GM23338 (cell line): Measurements from ENCODE around the gene GRIP2. TPM values are rescaled to one million over a fixed set of nuclear protein-coding genes. Genes with fewer than 3 reads are reported as not detected.

Experiments
- ATAC-seq: fragments of 200-7000 bp; cut with Tn5 transposase; 3 replicates; pipeline ENCODE4 v1.9.1; 2020
- DNase-seq: peaks from one replicate; pipeline ENCODE4 v3.0.0-alpha.2; 2015; ENCODE audit warnings: low spot score
- H2AFZ ChIP-seq: fragments of 200-600 bp; sonication (generic); 2 replicates; pipeline ENCODE4 v1.8.0; 2016; ENCODE audit warnings: antibody characterized with exemption, mild to moderate bottlenecking, moderate library complexity
- H3F3A ChIP-seq: fragments of 200-600 bp; sonication (generic); replicated peaks from 2 replicates; pipeline ENCODE4 v1.8.0; 2017; ENCODE audit warnings: antibody characterized with exemption, mixed run types, low read depth
- H3K27ac ChIP-seq: fragments of 200-600 bp; sonication (generic); 2 replicates; pipeline ENCODE4 v1.6.1; 2016; ENCODE audit warnings: low read depth
- H3K27me3 ChIP-seq: fragments of 200-600 bp; sonication (generic); 2 replicates; pipeline ENCODE4 v1.8.0; 2016; ENCODE audit warnings: mild to moderate bottlenecking, mixed run types, moderate library complexity; ENCODE audit not compliant: insufficient read depth
- H3K36me3 ChIP-seq: fragments of 200-600 bp; sonication (generic); 2 replicates; pipeline ENCODE4 v1.8.0; 2016; ENCODE audit warnings: mild to moderate bottlenecking; ENCODE audit not compliant: insufficient read depth
- H3K4me1 ChIP-seq: fragments of 200-600 bp; sonication (generic); 2 replicates; pipeline ENCODE4 v1.8.0; 2016; ENCODE audit warnings: mild to moderate bottlenecking, moderate library complexity; ENCODE audit not compliant: insufficient read depth
- H3K4me2 ChIP-seq: fragments of 200-600 bp; sonication (generic); 2 replicates; pipeline ENCODE4 v1.7.1; 2017; ENCODE audit warnings: mixed run types
- H3K4me3 ChIP-seq: fragments of 200-600 bp; sonication (generic); 2 replicates; pipeline ENCODE4 v1.6.1; 2016; ENCODE audit warnings: mixed run types
- H3K79me2 ChIP-seq: fragments of 200-600 bp; sonication (generic); replicated peaks from 2 replicates; pipeline ENCODE4 v1.8.0; 2017; ENCODE audit warnings: mild to moderate bottlenecking; ENCODE audit not compliant: insufficient read depth
- H3K9me2 ChIP-seq: fragments of 200-600 bp; sonication (generic); 2 replicates; pipeline ENCODE4 v1.8.0; 2017; ENCODE audit not compliant: insufficient read depth
- H4K20me1 ChIP-seq: fragments of 200-600 bp; sonication (generic); replicated peaks from 2 replicates; pipeline ENCODE4 v1.8.0; 2017; ENCODE audit warnings: mild to moderate bottlenecking; ENCODE audit not compliant: insufficient read depth
- H3K27ac Mint-ChIP-seq: 2 replicates; pipeline ENCODE4 v1.8.0; 2020; ENCODE audit warnings: inconsistent platforms, mild to moderate bottlenecking, moderate library complexity, mixed read lengths
- H3K27me3 Mint-ChIP-seq: 3 replicates; pipeline ENCODE4 v1.8.0; 2022; ENCODE audit warnings: low read depth, mild to moderate bottlenecking, moderate library complexity, mixed read lengths, inconsistent platforms; ENCODE audit not compliant: insufficient read depth, poor library complexity
- H3K36me3 Mint-ChIP-seq: 3 replicates; pipeline ENCODE4 v1.8.0; 2021; ENCODE audit warnings: low read depth, mild to moderate bottlenecking, inconsistent platforms, moderate library complexity, mixed read lengths
- H3K4me1 Mint-ChIP-seq: 3 replicates; pipeline ENCODE4 v1.8.0; 2020; ENCODE audit warnings: mild to moderate bottlenecking, inconsistent platforms, mixed read lengths
- H3K4me3 Mint-ChIP-seq: 3 replicates; pipeline ENCODE4 v1.8.0; 2021; ENCODE audit warnings: moderate library complexity, mild to moderate bottlenecking, inconsistent platforms, mixed read lengths
- H3K9me3 Mint-ChIP-seq: 3 replicates; pipeline ENCODE4 v1.8.0; 2020; ENCODE audit warnings: moderate library complexity, mild to moderate bottlenecking, inconsistent platforms, mixed read lengths
- CREB1 ChIP-seq: fragments of 250-450 bp; sonication (Bioruptor Pico); IDR thresholded peaks from 2 replicates; pipeline ENCODE4 v1.5.0; 2020; ENCODE audit warnings: low read depth, mild to moderate bottlenecking, moderate library complexity
- EZH2 ChIP-seq: fragments of 200-600 bp; sonication (generic); IDR thresholded peaks from one replicate; pipeline ENCODE4 v1.8.0; 2017; ENCODE audit warnings: antibody characterized with exemption, mild to moderate bottlenecking, low read depth; ENCODE audit not compliant: unreplicated experiment
- JUNB ChIP-seq: IDR thresholded peaks from one replicate; pipeline ENCODE4 v1.6.1; 2016; ENCODE audit warnings: antibody characterized with exemption; ENCODE audit not compliant: unreplicated experiment
- NANOG ChIP-seq: IDR thresholded peaks from 2 replicates; pipeline ENCODE4 v1.6.1; 2016; ENCODE audit warnings: antibody characterized with exemption, borderline replicate concordance
- REST ChIP-seq: IDR thresholded peaks from one replicate; pipeline ENCODE4 v1.6.1; 2018; ENCODE audit warnings: antibody characterized with exemption; ENCODE audit not compliant: unreplicated experiment
- ZNF331 ChIP-seq: fragments of 250-450 bp; sonication (Bioruptor Pico); IDR thresholded peaks from 2 replicates; pipeline ENCODE4 v1.5.0; 2020; ENCODE audit warnings: low read depth, mild to moderate bottlenecking, moderate library complexity
- polyA plus RNA-seq: library from polyadenylated mRNA; unstranded; fragments of >200 nt; fragmentation: Nextera tagmentation; extraction: Ambion mirVana; gene quantifications from 2 replicates; pipeline ENCODE4 v1.2.1, GENCODE V29; 2016
- total RNA-seq: library from RNA; depleted of rRNA; stranded (reverse); fragments of >200 nt; shearing (Covaris generic); gene quantifications from 2 replicates; pipeline ENCODE4 v1.2.3, GENCODE V29; 2014
- TF ChIP-seq, protein P1 (sequence below), 2 experiments: fragments of 200-600 bp in 1 of 2; sonication (generic) in 1 of 2; conservative IDR thresholded peaks; 2 replicates each; pipeline versions ENCODE4 v1.5.1 to v1.6.1; 2016 to 2017; ENCODE audit warnings: antibody characterized with exemption in 2 of 2, low read depth in 2 of 2, mild to moderate bottlenecking in 2 of 2, moderate library complexity in 1 of 2

Gene GRIP2
- total and polyA plus RNA-seq, 2 experiments from 2014 or later: 3.6 to 5.8 TPM

- H2AFZ ChIP-seq: peak overlapping the region; percentile 95
- H3K4me1 ChIP-seq: peaks cover 4% of the 10 kb centered on the region; the same call in 1 of the 2 replicates
- H4K20me1 ChIP-seq: no peaks in the 10 kb centered on the region
- no peak overlapping the region for H3K27ac ChIP-seq
- peaks cover 10% of the 10 kb centered on the region for H3K27me3 Mint-ChIP-seq
- H3K79me2 ChIP-seq: no peaks in the 10 kb centered on the region
- TF ChIP-seq, protein P1, sequence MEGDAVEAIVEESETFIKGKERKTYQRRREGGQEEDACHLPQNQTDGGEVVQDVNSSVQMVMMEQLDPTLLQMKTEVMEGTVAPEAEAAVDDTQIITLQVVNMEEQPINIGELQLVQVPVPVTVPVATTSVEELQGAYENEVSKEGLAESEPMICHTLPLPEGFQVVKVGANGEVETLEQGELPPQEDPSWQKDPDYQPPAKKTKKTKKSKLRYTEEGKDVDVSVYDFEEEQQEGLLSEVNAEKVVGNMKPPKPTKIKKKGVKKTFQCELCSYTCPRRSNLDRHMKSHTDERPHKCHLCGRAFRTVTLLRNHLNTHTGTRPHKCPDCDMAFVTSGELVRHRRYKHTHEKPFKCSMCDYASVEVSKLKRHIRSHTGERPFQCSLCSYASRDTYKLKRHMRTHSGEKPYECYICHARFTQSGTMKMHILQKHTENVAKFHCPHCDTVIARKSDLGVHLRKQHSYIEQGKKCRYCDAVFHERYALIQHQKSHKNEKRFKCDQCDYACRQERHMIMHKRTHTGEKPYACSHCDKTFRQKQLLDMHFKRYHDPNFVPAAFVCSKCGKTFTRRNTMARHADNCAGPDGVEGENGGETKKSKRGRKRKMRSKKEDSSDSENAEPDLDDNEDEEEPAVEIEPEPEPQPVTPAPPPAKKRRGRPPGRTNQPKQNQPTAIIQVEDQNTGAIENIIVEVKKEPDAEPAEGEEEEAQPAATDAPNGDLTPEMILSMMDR (conservative IDR thresholded peaks at IDR 0.05; ENCODE audit: low read depth in 2 of 2): peak; percentile 58 to 97
- TF ChIP-seq EZH2: no peak
- H3K9me2 ChIP-seq: no peaks in the 10 kb centered on the region
- no peaks in the 10 kb centered on the region for H3K27me3 ChIP-seq
- no peaks in the 10 kb centered on the region for H3F3A ChIP-seq
- peak; percentile 87 for ATAC-seq
- peak overlapping the region; percentile 73 for H3K4me3 Mint-ChIP-seq
- peak; percentile 91 for DNase-seq
- no peaks in the 10 kb centered on the region for H3K36me3 Mint-ChIP-seq
- peak overlapping the region; percentile 85 for H3K4me2 ChIP-seq
- H3K4me1 Mint-ChIP-seq: peaks cover 7% of the 10 kb centered on the region
- H3K36me3 ChIP-seq: no peaks in the 10 kb centered on the region
- H3K9me3 Mint-ChIP-seq: no peaks in the 10 kb centered on the region
- no peak overlapping the region for H3K27ac Mint-ChIP-seq
- peak overlapping the region; percentile 61 for H3K4me3 ChIP-seq
Measured at GRCh38 chr3:14508966-14509795, 31.0 kb downstream of the GRIP2 start.

DNA sequence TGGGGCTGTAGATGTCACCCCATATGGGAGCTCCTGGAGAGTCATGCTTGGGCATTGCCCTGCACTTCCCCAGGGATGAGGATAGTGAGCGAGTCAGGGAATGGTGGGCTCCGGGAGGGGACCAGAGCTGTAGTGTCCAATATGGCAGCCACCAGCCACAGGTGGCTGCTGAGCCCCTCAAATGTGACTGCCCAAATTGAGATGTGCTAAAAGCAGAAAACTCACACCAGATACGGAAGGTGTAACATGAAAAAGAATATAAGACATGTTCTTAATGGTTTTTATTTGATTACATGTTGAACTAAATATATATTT is 31.7 kb downstream of the GRIP2 start:
- Histone ChIP-seq H3K27me3 (no peaks in the 10 kb centered on the region), H3F3A (no peaks in the 10 kb centered on the region), H3K4me2 (no peak overlapping the region), H4K20me1 (no peaks in the 10 kb centered on the region), H3K4me1 (peaks cover 4% of the 10 kb centered on the region; the same call in 1 of the 2 replicates), H3K9me2 (no peaks in the 10 kb centered on the region), H2AFZ (no peak overlapping the region), H3K79me2 (no peaks in the 10 kb centered on the region), H3K27ac (no peak overlapping the region), H3K4me3 (no peak overlapping the region), H3K36me3 (no peaks in the 10 kb centered on the region)
- ATAC-seq (no peak), DNase-seq (no peak)
- H3K9me3 Mint-ChIP-seq: no peaks in the 10 kb centered on the region
- peaks cover 7% of the 10 kb centered on the region for H3K4me1 Mint-ChIP-seq
- H3K27ac Mint-ChIP-seq: no peak overlapping the region
- H3K27me3 Mint-ChIP-seq: peaks cover 11% of the 10 kb centered on the region
- H3K36me3 Mint-ChIP-seq: no peaks in the 10 kb centered on the region
- H3K4me3 Mint-ChIP-seq: no peak overlapping the region
- TF ChIP-seq ZNF331 (CRISPR knock-in tag) (no peak), EZH2 (no peak), CREB1 (CRISPR knock-in tag) (no peak), NANOG (no peak), REST (no peak), JUNB (no peak)
- TF ChIP-seq, protein P1 (conservative IDR thresholded peaks at IDR 0.05; ENCODE audit: low read depth in 2 of 2): no peak
